Measurements from ENCODE around the gene SPINK2.
A peak's percentile ranks its signal among the peaks of the same experiment; 100 is the strongest.

SPINK2 gene

GRCh38 chr4:56817840-56818491, 3.5 kb downstream of the SPINK2 start:
- no peak overlapping the region for H3K4me3 ChIP-seq (ENCODE audit: low read depth, low read length)
- no peak for TF ChIP-seq MAX (IDR thresholded peaks at IDR 0.05; ENCODE audit: low read depth, low read length)
- TF ChIP-seq MYC (IDR thresholded peaks at IDR 0.05; ENCODE audit: low read depth, low read length): no peak
- no peak for TF ChIP-seq POLR2A (IDR thresholded peaks at IDR 0.05; ENCODE audit: extremely low read depth, insufficient read length)
- TF ChIP-seq CTCF (IDR thresholded peaks at IDR 0.05; ENCODE audit: low read depth, low read length): no peak
- DNase-seq (ENCODE audit: low read depth): no peak

GRCh38 chr4:56806666-56807065, 14.8 kb downstream of the SPINK2 start:
- no peak for DNase-seq (ENCODE audit: low read depth)
- TF ChIP-seq POLR2A (IDR thresholded peaks at IDR 0.05; ENCODE audit: extremely low read depth, insufficient read length) (no peak), MYC (IDR thresholded peaks at IDR 0.05; ENCODE audit: low read depth, low read length) (no peak), CTCF (IDR thresholded peaks at IDR 0.05; ENCODE audit: low read depth, low read length) (no peak), MAX (IDR thresholded peaks at IDR 0.05; ENCODE audit: low read depth, low read length) (no peak)
- no peak overlapping the region for H3K4me3 ChIP-seq (ENCODE audit: low read depth, low read length)

- DNase-seq (ENCODE audit: low read depth): peak; percentile 67
- TF ChIP-seq MYC (IDR thresholded peaks at IDR 0.05; ENCODE audit: low read depth, low read length) (no peak), CTCF (IDR thresholded peaks at IDR 0.05; ENCODE audit: low read depth, low read length) (no peak), POLR2A (IDR thresholded peaks at IDR 0.05; ENCODE audit: extremely low read depth, insufficient read length) (no peak), MAX (IDR thresholded peaks at IDR 0.05; ENCODE audit: low read depth, low read length) (no peak)
- H3K4me3 ChIP-seq (ENCODE audit: low read depth, low read length): no peak overlapping the region
Observed at GRCh38 chr4:56804551-56804950, 16.9 kb downstream of the SPINK2 start.

GRCh38 chr4:56803471-56803870, 18.0 kb downstream of the SPINK2 start:
- H3K4me3 ChIP-seq (ENCODE audit: low read depth, low read length): no peak overlapping the region
- peak; percentile 47; the same call in 1 of the 2 replicates for TF ChIP-seq MYC (IDR thresholded peaks at IDR 0.05; ENCODE audit: low read depth, low read length)
- TF ChIP-seq CTCF (IDR thresholded peaks at IDR 0.05; ENCODE audit: low read depth, low read length): no peak
- peak; percentile 35; the same call in 1 of the 2 replicates for TF ChIP-seq MAX (IDR thresholded peaks at IDR 0.05; ENCODE audit: low read depth, low read length)
- TF ChIP-seq POLR2A (IDR thresholded peaks at IDR 0.05; ENCODE audit: extremely low read depth, insufficient read length): no peak
- peak; percentile 80 for DNase-seq (ENCODE audit: low read depth)

- H3K4me3 ChIP-seq (ENCODE audit: low read depth, low read length): peak overlapping the region; percentile 81
- TF ChIP-seq POLR2A (IDR thresholded peaks at IDR 0.05; ENCODE audit: extremely low read depth, insufficient read length): no peak
- peak; percentile 65 for TF ChIP-seq MAX (IDR thresholded peaks at IDR 0.05; ENCODE audit: low read depth, low read length)
- TF ChIP-seq CTCF (IDR thresholded peaks at IDR 0.05; ENCODE audit: low read depth, low read length): peak; percentile 92
- peak; percentile 54 for TF ChIP-seq MYC (IDR thresholded peaks at IDR 0.05; ENCODE audit: low read depth, low read length)
- peak; percentile 88 for DNase-seq (ENCODE audit: low read depth)
Observed at GRCh38 chr4:56799824-56800756, 21.4 kb downstream of the SPINK2 start.
